Measurements from ENCODE around the gene ZFYVE28.

DNA sequence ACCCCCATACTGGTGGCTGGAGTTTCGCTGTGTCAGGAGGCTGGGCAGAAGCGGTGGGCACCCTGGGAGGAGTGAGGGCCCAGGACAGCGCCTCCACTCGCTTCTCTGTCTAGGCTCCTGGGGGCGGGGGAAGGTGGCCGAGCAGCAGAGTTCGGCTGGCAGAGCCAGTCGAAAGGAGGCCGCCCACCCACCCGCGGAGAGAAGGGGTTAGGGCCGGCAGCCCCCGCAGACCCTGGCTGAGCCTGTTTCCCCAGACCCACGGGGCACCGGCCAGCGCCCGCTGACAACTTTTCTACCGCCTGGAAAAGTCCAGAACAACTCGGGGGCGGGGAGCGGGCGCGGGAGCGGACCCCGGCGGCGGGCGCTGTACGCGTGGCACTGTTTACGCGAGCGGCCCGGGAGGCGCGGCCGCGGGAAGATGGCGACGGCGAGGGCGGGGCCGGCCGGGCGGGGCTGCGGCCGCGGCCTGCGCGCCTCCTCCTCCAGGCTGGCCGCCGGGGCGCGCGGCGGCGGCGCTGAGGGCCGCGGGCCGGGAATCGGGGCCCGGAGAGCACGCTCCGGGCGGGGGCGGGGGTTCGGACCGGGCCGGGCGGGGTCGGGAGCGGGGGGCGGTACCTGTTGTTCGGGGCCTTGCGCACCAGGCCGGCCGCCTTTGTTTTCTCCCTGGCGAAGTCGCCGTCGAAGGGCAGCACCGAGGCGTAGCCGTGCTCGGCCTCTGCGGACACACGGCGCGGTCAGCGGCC is 157.2 kb downstream of the ZFYVE28 start:
- TF ChIP-seq POLR2A (IDR thresholded peaks at IDR 0.05; ENCODE audit: control extremely low read depth in 1 of 2, low read depth in 2 of 2, low read length in 2 of 2) (no peak), CTCF (IDR thresholded peaks at IDR 0.05; ENCODE audit: control extremely low read depth in 1 of 3, insufficient read depth in 1 of 3, low read depth in 1 of 3, low read length in 3 of 3) (no peak), RXRA (IDR thresholded peaks at IDR 0.05; ENCODE audit: insufficient read depth, low read depth, low read length) (no peak)

Measured in H1 (cell line).